NAMALWA (cell line): ENCODE measurements around the gene TUBE1.
A peak's percentile ranks its signal among the peaks of the same experiment; 100 is the strongest.

ENCODE experiments used
- DNase-seq: peaks from one replicate; pipeline ENCODE4 v3.0.0-alpha.2; 2015; ENCODE audit warnings: low spot score

Gene TUBE1

GRCh38 chr6:112033791-112034615, 53.3 kb downstream of the TUBE1 start:
- no peak for DNase-seq

- no peak for DNase-seq
Observed at GRCh38 chr6:112032728-112033127, 54.6 kb downstream of the TUBE1 start.

DNA sequence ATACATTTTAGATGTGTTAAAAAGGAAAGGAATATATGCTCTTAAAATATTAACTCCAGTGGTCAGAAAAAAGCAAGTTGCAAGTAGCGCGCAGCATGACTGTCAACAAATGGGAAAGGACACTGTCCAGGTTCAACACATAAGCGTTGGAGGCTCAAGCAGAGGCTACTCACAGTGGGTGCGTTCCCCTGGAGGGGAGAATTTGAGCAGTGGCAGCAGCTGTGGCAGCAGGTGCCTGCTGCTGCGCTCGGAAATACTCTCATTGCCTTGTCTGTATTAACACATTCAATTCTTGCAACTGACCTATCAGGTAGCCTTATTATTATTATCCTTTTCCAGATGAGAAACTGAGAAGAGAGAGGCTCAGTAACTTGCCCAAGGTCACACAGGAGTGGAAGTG, 55.3 kb downstream of the TUBE1 start:
- DNase-seq = no peak

DNA sequence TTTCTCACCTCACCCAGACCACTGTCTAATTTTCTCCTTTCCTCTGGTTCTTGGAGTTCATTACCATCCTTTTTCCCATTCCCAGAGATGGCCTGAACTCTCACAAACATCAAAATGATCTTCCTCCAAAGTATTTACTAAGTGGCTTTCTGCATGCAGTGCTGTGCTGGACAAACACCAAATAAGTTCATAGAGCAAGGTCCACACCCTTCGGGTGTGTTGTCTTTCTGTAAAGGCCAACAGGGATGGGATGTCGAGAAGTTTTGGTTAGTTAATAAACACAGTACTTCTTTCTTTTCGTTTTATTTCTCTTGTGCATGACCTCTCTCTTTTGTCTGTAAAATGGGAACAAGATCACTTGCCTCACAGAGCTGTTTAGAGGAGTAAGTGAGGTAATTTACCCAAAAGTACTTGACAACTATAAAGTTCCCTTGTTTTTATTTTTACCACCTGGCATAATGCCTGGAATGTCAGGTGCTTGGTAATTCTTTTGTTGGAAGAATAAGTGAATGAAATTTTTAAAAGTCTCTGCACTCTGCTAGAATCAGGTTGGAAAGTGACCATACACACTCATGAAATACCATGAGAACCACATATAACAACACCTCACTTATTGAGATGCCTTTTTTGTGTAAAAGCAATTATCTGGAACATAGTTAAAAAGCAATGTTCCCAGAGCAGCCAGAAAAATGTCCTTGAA, 56.2 kb downstream of the TUBE1 start:
- DNase-seq = no peak

DNA sequence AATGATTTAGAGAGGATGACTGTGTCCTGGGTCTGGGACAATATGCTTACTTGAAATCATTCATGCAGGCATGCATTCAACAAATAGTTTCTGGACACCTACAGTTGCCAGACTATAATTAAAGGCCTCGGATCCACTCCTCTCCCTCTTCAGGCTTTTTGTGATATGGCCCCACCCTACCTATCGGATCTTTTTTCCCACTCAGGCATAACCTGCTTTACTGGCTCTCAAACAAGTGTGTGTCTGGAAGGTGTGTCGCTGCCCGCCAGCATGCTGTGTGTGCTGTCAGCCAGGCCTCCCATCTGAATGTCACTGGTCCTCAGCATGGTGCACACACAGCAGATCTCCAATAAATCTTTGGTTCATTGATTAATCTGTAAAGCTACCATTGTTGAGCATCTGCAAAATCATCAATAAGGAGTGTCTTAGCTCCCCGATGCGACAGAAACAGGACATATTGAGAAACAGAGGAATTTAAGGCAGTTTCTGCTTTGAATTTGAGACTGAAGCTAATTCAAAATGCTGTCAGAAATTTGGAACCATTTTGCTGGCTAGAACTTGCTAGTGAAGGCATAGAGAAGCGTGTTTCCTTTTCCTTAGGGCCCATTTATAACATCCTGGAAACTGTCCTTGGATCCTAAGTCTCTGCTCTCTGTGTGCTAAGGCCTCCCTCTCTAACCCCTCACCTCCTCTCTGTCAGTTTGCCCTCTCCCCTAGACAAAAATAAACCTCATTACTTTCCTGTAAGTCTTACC, 56.9 kb downstream of the TUBE1 start:
- no peak for DNase-seq

- DNase-seq = peak; percentile 84
Observed at GRCh38 chr6:112029045-112029822, 58.0 kb downstream of the TUBE1 start.

GRCh38 chr6:112027942-112028674, 59.2 kb downstream of the TUBE1 start:
- DNase-seq = peak; percentile 18

DNA sequence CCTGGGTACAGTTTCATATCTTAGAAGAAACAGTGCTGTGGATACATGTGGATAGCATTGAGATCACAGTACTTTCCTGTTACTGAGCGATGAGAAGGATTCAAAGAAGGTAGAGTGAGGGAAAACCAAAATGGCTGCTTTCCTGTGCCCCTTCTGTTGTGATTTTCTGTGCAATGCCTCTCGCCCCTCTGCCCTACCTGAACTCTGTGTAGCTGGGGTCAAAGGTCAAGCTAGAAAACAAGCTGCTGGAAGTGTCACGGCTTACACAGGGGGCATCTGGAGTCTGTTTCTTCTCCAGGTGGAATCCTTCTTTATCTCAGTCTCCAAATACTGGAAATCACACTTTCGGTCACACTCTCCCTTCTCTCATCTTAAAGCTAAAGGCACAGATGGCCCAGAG, 60.3 kb downstream of the TUBE1 start:
- DNase-seq = no peak

DNA sequence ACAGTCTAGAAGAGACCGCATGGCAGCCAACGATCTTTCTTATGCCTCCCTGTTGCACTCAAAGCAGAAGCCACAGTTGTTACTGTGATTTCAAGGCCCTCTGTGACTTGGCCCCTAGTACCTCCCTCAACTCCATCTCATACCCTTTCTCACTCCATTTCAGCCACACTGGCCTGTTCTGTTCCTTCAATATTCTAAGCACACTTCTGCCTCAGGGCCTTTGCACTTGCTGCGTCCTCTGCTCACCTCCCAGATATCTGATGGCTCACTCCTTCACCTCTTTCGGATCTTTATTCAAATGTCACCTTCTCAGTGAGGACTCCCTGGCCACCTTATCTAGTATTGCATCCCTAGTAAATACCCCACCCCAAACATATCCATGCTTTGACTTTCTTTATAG, 62.8 kb downstream of the TUBE1 start:
- DNase-seq = no peak

- no peak for DNase-seq
Observed at GRCh38 chr6:112022749-112023148, 64.5 kb downstream of the TUBE1 start.

GRCh38 chr6:112021691-112022310, 65.5 kb downstream of the TUBE1 start:
- DNase-seq = no peak
